Smooth muscle cell (in vitro differentiated cells): ENCODE data around the gene SLC17A4. TPM values are rescaled to one million over a fixed set of nuclear protein-coding genes. Genes with fewer than 3 reads are reported as not detected.

Source experiments
- DNase-seq: peaks from one replicate; lab custom pipeline; 2025; ENCODE audit not compliant: unreplicated experiment; lab: John Stamatoyannopoulos, UW
- H2AFZ ChIP-seq: fragments of 200-600 bp; sonication (generic); 2 replicates; pipeline ENCODE4 v1.6.0; 2016; ENCODE audit warnings: antibody characterized with exemption, low read depth, mild to moderate bottlenecking
- H3F3A ChIP-seq: fragments of 200-600 bp; sonication (generic); 2 replicates; pipeline ENCODE4 v1.6.0; 2017; ENCODE audit warnings: antibody characterized with exemption, low read depth
- H3K27ac ChIP-seq: fragments of 200-600 bp; sonication (generic); 2 replicates; pipeline ENCODE4 v1.5.1; 2016; ENCODE audit warnings: low read depth, mild to moderate bottlenecking
- H3K27me3 ChIP-seq: fragments of 200-600 bp; sonication (generic); 2 replicates; pipeline ENCODE4 v1.6.1; 2016; ENCODE audit warnings: low read depth, mild to moderate bottlenecking
- H3K36me3 ChIP-seq: fragments of 200-600 bp; sonication (generic); 2 replicates; pipeline ENCODE4 v1.5.1; 2016; ENCODE audit warnings: low read depth
- H3K4me1 ChIP-seq: fragments of 200-600 bp; sonication (generic); 2 replicates; pipeline ENCODE4 v1.5.1; 2016; ENCODE audit warnings: low read depth
- H3K4me2 ChIP-seq: fragments of 200-600 bp; sonication (generic); 2 replicates; pipeline ENCODE4 v1.6.0; 2016; ENCODE audit warnings: mild to moderate bottlenecking
- H3K4me3 ChIP-seq: fragments of 200-600 bp; sonication (generic); 2 replicates; pipeline ENCODE4 v1.5.1; 2016; ENCODE audit warnings: mild to moderate bottlenecking
- H3K79me2 ChIP-seq: fragments of 200-600 bp; sonication (generic); 2 replicates; pipeline ENCODE4 v1.6.0; 2016; ENCODE audit warnings: low read depth, mild to moderate bottlenecking
- H3K9ac ChIP-seq: fragments of 200-600 bp; sonication (generic); 2 replicates; pipeline ENCODE4 v1.6.0; 2016; ENCODE audit warnings: low read depth
- H3K9me3 ChIP-seq: fragments of 200-600 bp; sonication (generic); replicated peaks from 2 replicates; pipeline ENCODE4 v1.5.1; 2016; ENCODE audit warnings: low read depth
- H4K20me1 ChIP-seq: fragments of 200-600 bp; sonication (generic); 2 replicates; pipeline ENCODE4 v1.6.0; 2016; ENCODE audit warnings: low read depth
- WGBS: methylation state at CpG from one replicate; pipeline ENCODE4 v1.1.7; 2016; ENCODE audit warnings: low lambda C conversion rate; 5-methylcytosine and 5-hydroxymethylcytosine counted together
- polyA plus RNA-seq: library from polyadenylated mRNA; unstranded; fragments of >200 nt; fragmentation: Nextera tagmentation; extraction: Ambion mirVana; gene quantifications from 2 replicates; pipeline ENCODE4 v1.2.1, GENCODE V29; 2016
- total RNA-seq: library from RNA; depleted of rRNA; stranded (reverse); fragments of >200 nt; gene quantifications from 2 replicates; pipeline ENCODE4 v1.2.3, GENCODE V29; 2014
- TF ChIP-seq, protein P1 (sequence below): fragments of 200-600 bp; sonication (generic); IDR thresholded peaks from 2 replicates; pipeline ENCODE4 v1.5.1; 2017; ENCODE audit warnings: borderline replicate concordance, mild to moderate bottlenecking, antibody characterized with exemption; ENCODE audit not compliant: insufficient read depth, poor library complexity, severe bottlenecking

SLC17A4 gene
- total and polyA plus RNA-seq, 2 experiments from 2014 or later: not detected

DNA sequence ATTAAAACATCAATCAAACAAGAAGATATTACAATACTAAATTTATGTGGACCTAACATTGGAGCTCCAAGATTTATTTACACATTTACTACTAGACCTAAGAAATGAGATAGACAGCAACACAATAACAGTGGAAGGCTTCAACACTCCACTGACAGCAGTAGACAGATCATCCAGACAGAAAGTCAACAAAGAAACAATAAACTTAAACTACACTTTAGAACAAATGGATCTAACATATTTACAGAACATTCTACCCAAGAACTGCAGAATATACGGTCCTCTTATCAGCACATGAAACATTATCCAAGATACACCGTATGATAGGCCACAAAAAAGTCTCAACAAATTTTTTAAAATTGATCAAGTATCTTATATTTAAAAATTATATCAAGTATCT is 50.3 kb downstream of the SLC17A4 start:
- H3K9ac ChIP-seq: no peak overlapping the region
- H3K27me3 ChIP-seq: peaks cover under 1% of the 10 kb centered on the region
- H3K27ac ChIP-seq: no peak overlapping the region
- no peaks in the 10 kb centered on the region for H3K4me1 ChIP-seq
- H2AFZ ChIP-seq: no peak overlapping the region
- no peak overlapping the region for H3K4me3 ChIP-seq
- no peak for DNase-seq
- WGBS: 83% methylated on average over 2 of the region's 2 CpGs
- H4K20me1 ChIP-seq: no peaks in the 10 kb centered on the region
- H3F3A ChIP-seq: no peaks in the 10 kb centered on the region
- no peak overlapping the region for H3K4me2 ChIP-seq
- no peaks in the 10 kb centered on the region for H3K79me2 ChIP-seq
- H3K36me3 ChIP-seq: no peaks in the 10 kb centered on the region
- no peaks in the 10 kb centered on the region for H3K9me3 ChIP-seq
- TF ChIP-seq, protein P1, sequence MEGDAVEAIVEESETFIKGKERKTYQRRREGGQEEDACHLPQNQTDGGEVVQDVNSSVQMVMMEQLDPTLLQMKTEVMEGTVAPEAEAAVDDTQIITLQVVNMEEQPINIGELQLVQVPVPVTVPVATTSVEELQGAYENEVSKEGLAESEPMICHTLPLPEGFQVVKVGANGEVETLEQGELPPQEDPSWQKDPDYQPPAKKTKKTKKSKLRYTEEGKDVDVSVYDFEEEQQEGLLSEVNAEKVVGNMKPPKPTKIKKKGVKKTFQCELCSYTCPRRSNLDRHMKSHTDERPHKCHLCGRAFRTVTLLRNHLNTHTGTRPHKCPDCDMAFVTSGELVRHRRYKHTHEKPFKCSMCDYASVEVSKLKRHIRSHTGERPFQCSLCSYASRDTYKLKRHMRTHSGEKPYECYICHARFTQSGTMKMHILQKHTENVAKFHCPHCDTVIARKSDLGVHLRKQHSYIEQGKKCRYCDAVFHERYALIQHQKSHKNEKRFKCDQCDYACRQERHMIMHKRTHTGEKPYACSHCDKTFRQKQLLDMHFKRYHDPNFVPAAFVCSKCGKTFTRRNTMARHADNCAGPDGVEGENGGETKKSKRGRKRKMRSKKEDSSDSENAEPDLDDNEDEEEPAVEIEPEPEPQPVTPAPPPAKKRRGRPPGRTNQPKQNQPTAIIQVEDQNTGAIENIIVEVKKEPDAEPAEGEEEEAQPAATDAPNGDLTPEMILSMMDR: no peak

GRCh38 chr6:25815194-25815593 is 60.7 kb downstream of the SLC17A4 start:
- H3K4me1 ChIP-seq: no peaks in the 10 kb centered on the region
- no peaks in the 10 kb centered on the region for H3K9me3 ChIP-seq
- TF ChIP-seq, protein P1: no peak
- peaks cover 8% of the 10 kb centered on the region for H3K27me3 ChIP-seq
- WGBS: 56% methylated on average over 3 of the region's 3 CpGs
- no peak overlapping the region for H3K9ac ChIP-seq
- no peak overlapping the region for H3K27ac ChIP-seq
- no peaks in the 10 kb centered on the region for H3K79me2 ChIP-seq
- no peak overlapping the region for H3K4me3 ChIP-seq
- no peak for DNase-seq
- H3F3A ChIP-seq: no peaks in the 10 kb centered on the region
- H4K20me1 ChIP-seq: no peaks in the 10 kb centered on the region
- no peaks in the 10 kb centered on the region for H3K36me3 ChIP-seq
- H3K4me2 ChIP-seq: no peak overlapping the region
- H2AFZ ChIP-seq: no peak overlapping the region

- TF ChIP-seq, protein P1: no peak
- H2AFZ ChIP-seq: no peak overlapping the region
- H3K9me3 ChIP-seq: no peaks in the 10 kb centered on the region
- H3K9ac ChIP-seq: no peak overlapping the region
- 98% methylated on average over 2 of the region's 2 CpGs for WGBS
- no peaks in the 10 kb centered on the region for H3K4me1 ChIP-seq
- no peak overlapping the region for H3K27ac ChIP-seq
- H3K4me3 ChIP-seq: no peak overlapping the region
- no peaks in the 10 kb centered on the region for H3K36me3 ChIP-seq
- H4K20me1 ChIP-seq: no peaks in the 10 kb centered on the region
- DNase-seq: no peak
- no peak overlapping the region for H3K4me2 ChIP-seq
- H3K27me3 ChIP-seq: peaks cover 3% of the 10 kb centered on the region
- H3K79me2 ChIP-seq: no peaks in the 10 kb centered on the region
- no peaks in the 10 kb centered on the region for H3F3A ChIP-seq
Observed at GRCh38 chr6:25816252-25816651, 61.7 kb downstream of the SLC17A4 start.

GRCh38 chr6:25821341-25821740 is 66.8 kb downstream of the SLC17A4 start:
- Histone ChIP-seq H4K20me1 (no peaks in the 10 kb centered on the region), H3K36me3 (no peaks in the 10 kb centered on the region), H3K79me2 (no peaks in the 10 kb centered on the region), H3K4me3 (no peak overlapping the region), H3K9me3 (no peaks in the 10 kb centered on the region), H3K27me3 (no peaks in the 10 kb centered on the region), H3F3A (no peaks in the 10 kb centered on the region), H3K4me2 (no peak overlapping the region), H2AFZ (no peak overlapping the region), H3K27ac (no peak overlapping the region), H3K9ac (no peak overlapping the region), H3K4me1 (no peaks in the 10 kb centered on the region)
- no peak for DNase-seq
- TF ChIP-seq, protein P1: no peak
